ENCODE measurements around the gene CFAP90.

DNA sequence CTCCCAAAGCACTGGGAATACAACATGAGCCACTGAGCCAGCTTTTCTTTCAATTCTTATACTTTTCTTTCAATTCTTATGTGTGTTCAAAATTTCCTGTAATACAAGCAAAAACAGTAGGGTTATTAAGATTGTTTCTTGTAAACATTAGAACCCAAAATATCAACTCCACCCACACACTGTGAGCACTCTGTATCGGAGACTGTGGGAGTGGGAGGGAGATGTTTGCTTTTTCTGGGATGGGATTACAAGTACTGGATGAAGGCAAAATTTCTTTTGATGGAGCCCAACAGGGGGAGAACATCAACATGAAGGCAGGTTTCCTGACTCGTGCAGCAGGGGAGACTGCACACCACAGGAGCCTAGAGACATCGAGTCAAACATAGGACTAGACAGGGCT lies 4.7 kb upstream of the CFAP90 start:
- TF ChIP-seq EZH2 (IDR thresholded peaks at IDR 0.05; ENCODE audit: borderline replicate concordance, low read depth, low read length, severe bottlenecking) (no peak), POLR2A (IDR thresholded peaks at IDR 0.05; ENCODE audit: low read depth, low read length) (no peak), POLR2AphosphoS5 (IDR thresholded peaks at IDR 0.05; ENCODE audit: insufficient read depth, low read depth, low read length) (no peak)
- TF ChIP-seq, protein P1, sequence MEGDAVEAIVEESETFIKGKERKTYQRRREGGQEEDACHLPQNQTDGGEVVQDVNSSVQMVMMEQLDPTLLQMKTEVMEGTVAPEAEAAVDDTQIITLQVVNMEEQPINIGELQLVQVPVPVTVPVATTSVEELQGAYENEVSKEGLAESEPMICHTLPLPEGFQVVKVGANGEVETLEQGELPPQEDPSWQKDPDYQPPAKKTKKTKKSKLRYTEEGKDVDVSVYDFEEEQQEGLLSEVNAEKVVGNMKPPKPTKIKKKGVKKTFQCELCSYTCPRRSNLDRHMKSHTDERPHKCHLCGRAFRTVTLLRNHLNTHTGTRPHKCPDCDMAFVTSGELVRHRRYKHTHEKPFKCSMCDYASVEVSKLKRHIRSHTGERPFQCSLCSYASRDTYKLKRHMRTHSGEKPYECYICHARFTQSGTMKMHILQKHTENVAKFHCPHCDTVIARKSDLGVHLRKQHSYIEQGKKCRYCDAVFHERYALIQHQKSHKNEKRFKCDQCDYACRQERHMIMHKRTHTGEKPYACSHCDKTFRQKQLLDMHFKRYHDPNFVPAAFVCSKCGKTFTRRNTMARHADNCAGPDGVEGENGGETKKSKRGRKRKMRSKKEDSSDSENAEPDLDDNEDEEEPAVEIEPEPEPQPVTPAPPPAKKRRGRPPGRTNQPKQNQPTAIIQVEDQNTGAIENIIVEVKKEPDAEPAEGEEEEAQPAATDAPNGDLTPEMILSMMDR (IDR thresholded peaks at IDR 0.05; ENCODE audit: extremely low read depth in 1 of 2, insufficient read depth in 1 of 2, low read depth in 1 of 2, low read length in 2 of 2), result no peak

Measured in endothelial cell of umbilical vein (primary cell).